Progenitor cell of endocrine pancreas (in vitro differentiated cells): ENCODE results near the gene ALDH1L1. TPM values are rescaled to one million over a fixed set of nuclear protein-coding genes. Genes with fewer than 3 reads are reported as not detected.

Experiments used
- DNase-seq: peaks from one replicate; pipeline ENCODE4 v3.0.0; 2021; ENCODE audit warnings: low spot score; ENCODE audit not compliant: unreplicated experiment
- H3K27ac Mint-ChIP-seq: 2 replicates; pipeline ENCODE4 v1.8.0; 2021; ENCODE audit warnings: mild to moderate bottlenecking, moderate library complexity, mixed read lengths
- H3K27me3 Mint-ChIP-seq: 2 replicates; pipeline ENCODE4 v1.8.0; 2021; ENCODE audit warnings: mixed read lengths
- H3K36me3 Mint-ChIP-seq: 2 replicates; pipeline ENCODE4 v1.8.0; 2022; ENCODE audit warnings: mixed read lengths; ENCODE audit not compliant: insufficient read depth
- H3K4me1 Mint-ChIP-seq: 2 replicates; pipeline ENCODE4 v1.8.0; 2021; ENCODE audit warnings: low read depth, mixed read lengths
- H3K4me3 Mint-ChIP-seq: 2 replicates; pipeline ENCODE4 v1.8.0; 2021; ENCODE audit warnings: low read depth, mild to moderate bottlenecking, moderate library complexity, mixed read lengths
- H3K9me3 Mint-ChIP-seq: 2 replicates; pipeline ENCODE4 v1.8.0; 2021; ENCODE audit warnings: low read depth, mixed read lengths
- total RNA-seq: library from RNA; stranded (reverse); gene quantifications from 2 replicates; pipeline ENCODE4 v1.2.1, GENCODE V29; 2021
- TF ChIP-seq, protein P1 (sequence below): fragments of 200-600 bp; sonication (generic); IDR thresholded peaks from one replicate; pipeline ENCODE4 v1.5.0; 2021; ENCODE audit warnings: antibody characterized with exemption, mild to moderate bottlenecking; ENCODE audit not compliant: unreplicated experiment

Gene ALDH1L1
- total RNA-seq, 1 donor from 2014 or later = 3.1 TPM

- no peak for DNase-seq
- Mint-ChIP-seq H3K4me1 (peaks cover 5% of the 10 kb centered on the region), H3K4me3 (no peak overlapping the region), H3K27me3 (no peaks in the 10 kb centered on the region), H3K27ac (no peak overlapping the region), H3K36me3 (peaks cover 6% of the 10 kb centered on the region), H3K9me3 (no peaks in the 10 kb centered on the region)
- TF ChIP-seq, protein P1, sequence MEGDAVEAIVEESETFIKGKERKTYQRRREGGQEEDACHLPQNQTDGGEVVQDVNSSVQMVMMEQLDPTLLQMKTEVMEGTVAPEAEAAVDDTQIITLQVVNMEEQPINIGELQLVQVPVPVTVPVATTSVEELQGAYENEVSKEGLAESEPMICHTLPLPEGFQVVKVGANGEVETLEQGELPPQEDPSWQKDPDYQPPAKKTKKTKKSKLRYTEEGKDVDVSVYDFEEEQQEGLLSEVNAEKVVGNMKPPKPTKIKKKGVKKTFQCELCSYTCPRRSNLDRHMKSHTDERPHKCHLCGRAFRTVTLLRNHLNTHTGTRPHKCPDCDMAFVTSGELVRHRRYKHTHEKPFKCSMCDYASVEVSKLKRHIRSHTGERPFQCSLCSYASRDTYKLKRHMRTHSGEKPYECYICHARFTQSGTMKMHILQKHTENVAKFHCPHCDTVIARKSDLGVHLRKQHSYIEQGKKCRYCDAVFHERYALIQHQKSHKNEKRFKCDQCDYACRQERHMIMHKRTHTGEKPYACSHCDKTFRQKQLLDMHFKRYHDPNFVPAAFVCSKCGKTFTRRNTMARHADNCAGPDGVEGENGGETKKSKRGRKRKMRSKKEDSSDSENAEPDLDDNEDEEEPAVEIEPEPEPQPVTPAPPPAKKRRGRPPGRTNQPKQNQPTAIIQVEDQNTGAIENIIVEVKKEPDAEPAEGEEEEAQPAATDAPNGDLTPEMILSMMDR = no peak
Observed at GRCh38 chr3:126058666-126059065, 121.7 kb downstream of the ALDH1L1 start.

DNA sequence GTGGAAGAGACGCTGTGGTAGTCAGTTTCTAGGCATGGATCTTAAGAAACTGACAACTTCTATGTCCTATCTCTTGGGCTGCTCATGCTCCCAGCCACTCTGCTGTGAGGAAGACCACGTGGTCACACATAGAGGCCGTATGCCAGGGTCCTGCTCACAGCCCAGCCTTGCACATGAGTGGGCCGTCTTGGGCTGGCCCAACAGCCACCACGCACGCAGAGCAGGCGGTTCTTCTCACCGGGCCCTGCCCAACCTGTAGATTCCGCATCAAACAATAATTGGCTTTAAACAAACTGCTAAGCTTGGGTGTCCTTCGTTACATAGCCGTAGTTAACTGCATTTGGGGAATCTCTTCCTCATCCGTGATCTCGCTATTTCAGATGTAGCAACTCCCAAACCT is 122.5 kb downstream of the ALDH1L1 start:
- Mint-ChIP-seq H3K27me3 (no peaks in the 10 kb centered on the region), H3K9me3 (no peaks in the 10 kb centered on the region), H3K27ac (no peak overlapping the region), H3K36me3 (peaks cover 6% of the 10 kb centered on the region), H3K4me3 (no peak overlapping the region), H3K4me1 (peaks cover 6% of the 10 kb centered on the region)
- DNase-seq = no peak
- TF ChIP-seq, protein P1 = no peak

GRCh38 chr3:126057501-126057819 is 122.9 kb downstream of the ALDH1L1 start:
- H3K4me1 Mint-ChIP-seq = peaks cover 6% of the 10 kb centered on the region
- TF ChIP-seq, protein P1 = no peak
- H3K27ac Mint-ChIP-seq = no peak overlapping the region
- no peaks in the 10 kb centered on the region for H3K27me3 Mint-ChIP-seq
- H3K36me3 Mint-ChIP-seq = peaks cover 6% of the 10 kb centered on the region
- DNase-seq = no peak
- H3K9me3 Mint-ChIP-seq = no peaks in the 10 kb centered on the region
- no peak overlapping the region for H3K4me3 Mint-ChIP-seq

DNA sequence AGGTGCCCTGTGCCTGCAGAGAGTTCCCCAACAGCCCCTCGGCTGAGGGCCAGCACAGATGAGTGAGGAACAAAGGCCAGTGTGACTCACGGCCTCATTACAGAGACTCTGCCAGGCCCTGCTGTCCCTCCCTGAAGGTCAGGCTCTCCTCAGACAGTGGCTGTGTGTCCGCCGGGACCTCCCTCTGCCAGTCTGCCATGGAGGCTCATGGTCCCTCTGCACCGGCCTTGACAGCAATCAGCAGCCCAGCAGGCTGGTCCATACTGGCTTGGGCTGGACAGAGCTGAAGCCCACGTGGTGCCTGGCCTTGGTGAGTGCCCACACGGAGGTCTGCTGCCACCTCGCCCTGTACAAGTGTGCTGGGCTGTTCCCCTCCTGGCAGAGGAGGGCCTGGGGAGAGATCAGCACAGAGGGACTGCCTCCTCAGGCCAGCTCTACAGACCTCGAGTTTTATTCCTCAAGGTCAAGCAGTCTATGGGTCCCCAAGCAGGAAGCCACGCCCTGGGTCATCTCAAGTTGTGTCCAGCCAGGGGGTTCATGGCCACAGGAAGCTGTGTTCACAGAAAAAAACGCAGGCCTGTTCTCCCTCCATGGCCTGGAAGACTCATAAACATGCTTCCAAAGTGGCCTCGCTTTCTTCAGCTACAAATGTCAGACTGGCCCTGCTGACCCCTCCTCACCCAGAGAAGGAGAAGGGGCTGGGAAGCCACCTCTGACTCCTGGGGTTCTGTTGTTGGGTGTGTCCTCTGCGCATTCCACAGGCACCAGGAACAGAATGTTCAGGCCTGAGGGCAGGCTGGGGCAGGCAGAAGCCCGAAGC is 123.5 kb downstream of the ALDH1L1 start:
- TF ChIP-seq, protein P1 = no peak
- Mint-ChIP-seq H3K36me3 (peaks cover 6% of the 10 kb centered on the region), H3K4me1 (peaks cover 6% of the 10 kb centered on the region), H3K27me3 (no peaks in the 10 kb centered on the region), H3K4me3 (no peak overlapping the region), H3K9me3 (no peaks in the 10 kb centered on the region), H3K27ac (peak overlapping the region; percentile 57)
- DNase-seq = no peak

GRCh38 chr3:126056088-126056487 is 124.3 kb downstream of the ALDH1L1 start:
- H3K4me1 Mint-ChIP-seq = peaks cover 6% of the 10 kb centered on the region
- TF ChIP-seq, protein P1 = no peak
- H3K36me3 Mint-ChIP-seq = peaks cover 6% of the 10 kb centered on the region
- no peak overlapping the region for H3K27ac Mint-ChIP-seq
- no peak overlapping the region for H3K4me3 Mint-ChIP-seq
- H3K9me3 Mint-ChIP-seq = no peaks in the 10 kb centered on the region
- H3K27me3 Mint-ChIP-seq = no peaks in the 10 kb centered on the region
- no peak for DNase-seq
